ENCODE results near the gene KCNQ1OT1. TPM values are rescaled to one million over a fixed set of nuclear protein-coding genes. Genes with fewer than 3 reads are reported as not detected.
A peak's percentile ranks its signal among the peaks of the same experiment; 100 is the strongest.

The KCNQ1OT1 gene
- total RNA-seq, 4 donors from 2014 or later = 2.5 to 4.5 (median 3.1) TPM

DNA sequence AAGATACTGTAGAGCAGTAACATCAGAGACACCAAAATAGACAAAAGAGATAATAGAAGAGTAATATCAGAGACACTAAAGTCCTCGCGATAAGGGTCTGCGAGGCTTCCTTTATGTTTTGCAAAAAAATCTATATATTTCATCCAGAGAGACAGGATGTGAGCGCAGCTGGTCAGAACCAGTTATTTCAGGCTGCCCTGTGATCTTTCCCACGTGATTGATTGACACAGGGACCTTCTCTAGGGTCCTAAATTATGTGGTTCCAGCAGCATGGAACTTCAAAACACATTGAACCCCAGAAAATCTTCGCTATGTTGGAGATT is 136.9 kb downstream of the KCNQ1OT1 start:
- no peaks in the 10 kb centered on the region for H3K9me3 ChIP-seq
- 84% methylated on average over 6 of the region's 6 CpGs for WGBS
- no peaks in the 10 kb centered on the region for H3K36me3 ChIP-seq
- no peak for DNase-seq (ENCODE audit: low spot score in 2 of 2)
- H3K27me3 ChIP-seq = no peaks in the 10 kb centered on the region
- no peak for TF ChIP-seq POLR2A (IDR thresholded peaks at IDR 0.05)
- no peak for TF ChIP-seq EP300 (IDR thresholded peaks at IDR 0.05)
- no peak for TF ChIP-seq POLR2AphosphoS5 (IDR thresholded peaks at IDR 0.05)
- TF ChIP-seq, protein P1, sequence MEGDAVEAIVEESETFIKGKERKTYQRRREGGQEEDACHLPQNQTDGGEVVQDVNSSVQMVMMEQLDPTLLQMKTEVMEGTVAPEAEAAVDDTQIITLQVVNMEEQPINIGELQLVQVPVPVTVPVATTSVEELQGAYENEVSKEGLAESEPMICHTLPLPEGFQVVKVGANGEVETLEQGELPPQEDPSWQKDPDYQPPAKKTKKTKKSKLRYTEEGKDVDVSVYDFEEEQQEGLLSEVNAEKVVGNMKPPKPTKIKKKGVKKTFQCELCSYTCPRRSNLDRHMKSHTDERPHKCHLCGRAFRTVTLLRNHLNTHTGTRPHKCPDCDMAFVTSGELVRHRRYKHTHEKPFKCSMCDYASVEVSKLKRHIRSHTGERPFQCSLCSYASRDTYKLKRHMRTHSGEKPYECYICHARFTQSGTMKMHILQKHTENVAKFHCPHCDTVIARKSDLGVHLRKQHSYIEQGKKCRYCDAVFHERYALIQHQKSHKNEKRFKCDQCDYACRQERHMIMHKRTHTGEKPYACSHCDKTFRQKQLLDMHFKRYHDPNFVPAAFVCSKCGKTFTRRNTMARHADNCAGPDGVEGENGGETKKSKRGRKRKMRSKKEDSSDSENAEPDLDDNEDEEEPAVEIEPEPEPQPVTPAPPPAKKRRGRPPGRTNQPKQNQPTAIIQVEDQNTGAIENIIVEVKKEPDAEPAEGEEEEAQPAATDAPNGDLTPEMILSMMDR (IDR thresholded peaks at IDR 0.05) = no peak
- no peak overlapping the region for H3K4me3 ChIP-seq
- H3K27ac ChIP-seq = no peak overlapping the region
- no peaks in the 10 kb centered on the region for H3K4me1 ChIP-seq

- Histone ChIP-seq H3K27me3 (no peaks in the 10 kb centered on the region), H3K27ac (no peak overlapping the region), H3K4me1 (no peaks in the 10 kb centered on the region), H3K36me3 (no peaks in the 10 kb centered on the region), H3K4me3 (no peak overlapping the region), H3K9me3 (no peaks in the 10 kb centered on the region)
- TF ChIP-seq, protein P1 (IDR thresholded peaks at IDR 0.05) = no peak
- TF ChIP-seq POLR2A (IDR thresholded peaks at IDR 0.05) (no peak), EP300 (IDR thresholded peaks at IDR 0.05) (no peak), POLR2AphosphoS5 (IDR thresholded peaks at IDR 0.05) (no peak)
- peak in 1 of 2 donors; percentile 46 for DNase-seq (ENCODE audit: low spot score in 2 of 2)
- 100% methylated on average over 2 of the region's 27 CpGs for WGBS
Measured at GRCh38 chr11:2561696-2562581, 137.9 kb downstream of the KCNQ1OT1 start.

- TF ChIP-seq POLR2A (IDR thresholded peaks at IDR 0.05) = no peak
- TF ChIP-seq, protein P1 (IDR thresholded peaks at IDR 0.05) = no peak
- no peak for TF ChIP-seq POLR2AphosphoS5 (IDR thresholded peaks at IDR 0.05)
- TF ChIP-seq EP300 (IDR thresholded peaks at IDR 0.05) = no peak
- Histone ChIP-seq H3K36me3 (no peaks in the 10 kb centered on the region), H3K9me3 (no peaks in the 10 kb centered on the region), H3K27me3 (no peaks in the 10 kb centered on the region), H3K4me3 (no peak overlapping the region), H3K4me1 (no peaks in the 10 kb centered on the region), H3K27ac (no peak overlapping the region)
- peak in 1 of 2 donors; percentile 56 for DNase-seq (ENCODE audit: low spot score in 2 of 2)
- WGBS = 40% methylated on average over 2 of the region's 28 CpGs
Measured at GRCh38 chr11:2559527-2560311, 140.1 kb downstream of the KCNQ1OT1 start.

DNA sequence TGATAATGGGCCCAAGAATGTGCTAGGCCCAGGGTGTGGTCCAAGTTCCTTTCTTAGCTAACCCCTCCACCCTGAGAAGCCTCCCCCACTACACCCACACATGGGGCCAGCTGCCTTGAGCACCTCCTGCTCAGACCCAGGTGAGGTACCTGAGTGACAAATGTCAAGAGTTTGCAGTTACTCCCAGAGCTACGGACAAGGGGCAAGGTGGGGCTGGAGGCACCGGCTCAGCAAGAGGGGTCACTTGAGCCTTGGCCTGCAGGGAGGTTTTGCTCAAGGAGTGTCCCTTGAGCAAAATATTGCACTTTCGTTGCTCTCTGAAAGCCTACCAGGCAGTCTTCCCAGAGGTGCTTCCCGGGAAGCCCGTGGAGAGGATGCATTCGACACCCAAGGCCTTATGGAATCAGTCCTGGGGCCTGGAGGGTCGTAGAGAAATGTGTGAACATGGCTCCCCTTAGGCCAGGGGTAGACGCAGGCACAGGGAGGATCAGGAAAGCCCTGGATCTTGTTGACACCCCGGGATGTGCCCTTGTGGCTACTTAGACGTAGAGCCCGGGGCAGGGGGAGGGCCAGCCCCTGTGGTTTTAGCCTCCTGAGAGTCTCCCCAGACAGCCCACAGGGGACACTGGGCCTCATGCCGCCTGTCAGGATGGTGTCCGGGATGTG is 140.8 kb downstream of the KCNQ1OT1 start:
- DNase-seq (ENCODE audit: low spot score in 2 of 2) = peak in 1 of 2 donors; percentile 44
- Histone ChIP-seq H3K9me3 (no peaks in the 10 kb centered on the region), H3K4me1 (no peaks in the 10 kb centered on the region), H3K27ac (no peak overlapping the region), H3K36me3 (no peaks in the 10 kb centered on the region), H3K27me3 (no peaks in the 10 kb centered on the region), H3K4me3 (no peak overlapping the region)
- TF ChIP-seq EP300 (IDR thresholded peaks at IDR 0.05) (no peak), POLR2A (IDR thresholded peaks at IDR 0.05) (no peak), POLR2AphosphoS5 (IDR thresholded peaks at IDR 0.05) (no peak)
- TF ChIP-seq, protein P1 (IDR thresholded peaks at IDR 0.05) = no peak
- 91% methylated on average over 8 of the region's 13 CpGs for WGBS
